DND-41 (cell line): ENCODE data around the gene UBR1.

Experiments used
- ATAC-seq: fragments of 200-7000 bp; cut with Tn5 transposase; 3 replicates; pipeline ENCODE4 v1.9.1; 2021; ENCODE audit warnings: low read depth; ENCODE audit not compliant: insufficient read depth
- DNase-seq: peaks from one replicate; pipeline ENCODE4 v3.0.0-alpha.2; 2020
- H2AFZ ChIP-seq: 2 replicates; pipeline ENCODE4 v1.6.0; 2012; ENCODE audit warnings: low read depth, low read length
- H3K27ac ChIP-seq: 2 replicates; pipeline ENCODE4 v1.5.1; 2012; ENCODE audit warnings: low read length, inconsistent platforms
- H3K27me3 ChIP-seq: fragments of 200-600 bp; sonication (generic); 2 replicates; pipeline ENCODE4 v1.6.0; 2012; ENCODE audit warnings: low read length, mild to moderate bottlenecking, inconsistent platforms; ENCODE audit not compliant: insufficient read depth, poor library complexity
- H3K36me3 ChIP-seq: 2 replicates; pipeline ENCODE4 v1.5.1; 2012; ENCODE audit warnings: low read length, inconsistent platforms; ENCODE audit not compliant: insufficient read depth
- H3K4me1 ChIP-seq: 2 replicates; pipeline ENCODE4 v1.5.1; 2012; ENCODE audit warnings: mild to moderate bottlenecking, low read length; ENCODE audit not compliant: insufficient read depth
- H3K4me2 ChIP-seq: 2 replicates; pipeline ENCODE4 v1.6.0; 2012; ENCODE audit warnings: mild to moderate bottlenecking, moderate library complexity, low read length, inconsistent platforms; ENCODE audit not compliant: insufficient read depth
- H3K4me3 ChIP-seq, 2 experiments: fragments of 200-600 bp in 1 of 2; shearing (Covaris generic) in 1 of 2; 2 replicates each; pipeline ENCODE4 v1.5.1; 2012 to 2016; ENCODE audit warnings: inconsistent platforms in 2 of 2, low read length in 2 of 2, mild to moderate bottlenecking in 2 of 2, low read depth in 1 of 2, moderate library complexity in 1 of 2
- H3K79me2 ChIP-seq: 2 replicates; pipeline ENCODE4 v1.6.0; 2012; ENCODE audit warnings: low read length, inconsistent platforms; ENCODE audit not compliant: insufficient read depth
- H3K9ac ChIP-seq: 2 replicates; pipeline ENCODE4 v1.6.0; 2012; ENCODE audit warnings: low read depth, mild to moderate bottlenecking, inconsistent platforms, low read length, moderate library complexity
- H3K9me3 ChIP-seq: 2 replicates; pipeline ENCODE4 v1.5.1; 2012; ENCODE audit warnings: low read length, moderate library complexity, mild to moderate bottlenecking, inconsistent platforms; ENCODE audit not compliant: insufficient read depth, severe bottlenecking
- H4K20me1 ChIP-seq: 2 replicates; pipeline ENCODE4 v1.6.0; 2012; ENCODE audit warnings: low read length; ENCODE audit not compliant: insufficient read depth
- EZH2 ChIP-seq: IDR thresholded peaks from 3 replicates; pipeline ENCODE4 v1.6.1; 2012; ENCODE audit warnings: borderline replicate concordance, low read depth, mild to moderate bottlenecking, moderate library complexity, low read length, inconsistent platforms; ENCODE audit not compliant: severe bottlenecking
- TF ChIP-seq, protein P1 (sequence below): IDR thresholded peaks from 2 replicates; pipeline ENCODE4 v1.5.1; 2012; ENCODE audit warnings: borderline replicate concordance, low read length, moderate library complexity, mild to moderate bottlenecking; ENCODE audit not compliant: poor library complexity, severe bottlenecking; ENCODE audit errors: extremely low read depth

The UBR1 gene

GRCh38 chr15:43126356-43126755 is 20.5 kb upstream of the UBR1 start:
- TF ChIP-seq, protein P1, sequence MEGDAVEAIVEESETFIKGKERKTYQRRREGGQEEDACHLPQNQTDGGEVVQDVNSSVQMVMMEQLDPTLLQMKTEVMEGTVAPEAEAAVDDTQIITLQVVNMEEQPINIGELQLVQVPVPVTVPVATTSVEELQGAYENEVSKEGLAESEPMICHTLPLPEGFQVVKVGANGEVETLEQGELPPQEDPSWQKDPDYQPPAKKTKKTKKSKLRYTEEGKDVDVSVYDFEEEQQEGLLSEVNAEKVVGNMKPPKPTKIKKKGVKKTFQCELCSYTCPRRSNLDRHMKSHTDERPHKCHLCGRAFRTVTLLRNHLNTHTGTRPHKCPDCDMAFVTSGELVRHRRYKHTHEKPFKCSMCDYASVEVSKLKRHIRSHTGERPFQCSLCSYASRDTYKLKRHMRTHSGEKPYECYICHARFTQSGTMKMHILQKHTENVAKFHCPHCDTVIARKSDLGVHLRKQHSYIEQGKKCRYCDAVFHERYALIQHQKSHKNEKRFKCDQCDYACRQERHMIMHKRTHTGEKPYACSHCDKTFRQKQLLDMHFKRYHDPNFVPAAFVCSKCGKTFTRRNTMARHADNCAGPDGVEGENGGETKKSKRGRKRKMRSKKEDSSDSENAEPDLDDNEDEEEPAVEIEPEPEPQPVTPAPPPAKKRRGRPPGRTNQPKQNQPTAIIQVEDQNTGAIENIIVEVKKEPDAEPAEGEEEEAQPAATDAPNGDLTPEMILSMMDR, result no peak
- TF ChIP-seq EZH2, result no peak
- Histone ChIP-seq H4K20me1 (no peaks in the 10 kb centered on the region), H3K4me3 (no peak overlapping the region), H3K79me2 (no peaks in the 10 kb centered on the region), H3K9ac (no peak overlapping the region), H3K36me3 (no peaks in the 10 kb centered on the region), H3K27ac (no peak overlapping the region), H3K9me3 (no peaks in the 10 kb centered on the region), H3K4me1 (peaks cover 20% of the 10 kb centered on the region), H2AFZ (no peak overlapping the region), H3K4me2 (no peak overlapping the region), H3K27me3 (no peaks in the 10 kb centered on the region)
- ATAC-seq (no peak), DNase-seq (no peak)

- H3K27me3 ChIP-seq, result no peaks in the 10 kb centered on the region
- H3K9me3 ChIP-seq, result no peaks in the 10 kb centered on the region
- no peak overlapping the region for H3K9ac ChIP-seq
- H3K79me2 ChIP-seq, result no peaks in the 10 kb centered on the region
- H2AFZ ChIP-seq, result no peak overlapping the region
- no peak overlapping the region for H3K4me3 ChIP-seq
- peaks cover 20% of the 10 kb centered on the region for H3K4me1 ChIP-seq
- TF ChIP-seq, protein P1, result no peak
- no peak for TF ChIP-seq EZH2
- no peaks in the 10 kb centered on the region for H4K20me1 ChIP-seq
- H3K36me3 ChIP-seq, result no peaks in the 10 kb centered on the region
- no peak overlapping the region for H3K4me2 ChIP-seq
- no peak for ATAC-seq
- no peak overlapping the region for H3K27ac ChIP-seq
- no peak for DNase-seq
Observed at GRCh38 chr15:43125100-43125661, 19.3 kb upstream of the UBR1 start.

- Histone ChIP-seq H4K20me1 (no peaks in the 10 kb centered on the region), H3K4me2 (no peak overlapping the region), H3K27ac (no peak overlapping the region), H3K36me3 (no peaks in the 10 kb centered on the region), H3K4me3 (no peak overlapping the region), H3K27me3 (no peaks in the 10 kb centered on the region), H3K4me1 (peaks cover 20% of the 10 kb centered on the region), H3K9me3 (no peaks in the 10 kb centered on the region), H3K79me2 (no peaks in the 10 kb centered on the region), H2AFZ (no peak overlapping the region), H3K9ac (no peak overlapping the region)
- ATAC-seq, result no peak
- TF ChIP-seq, protein P1, result no peak
- no peak for TF ChIP-seq EZH2
- no peak for DNase-seq
Observed at GRCh38 chr15:43121863-43122262, 16.0 kb upstream of the UBR1 start.
